Dermis lymphatic vessel endothelial cell (primary cell): ENCODE data around the gene FLRT1. TPM values are rescaled to one million over a fixed set of nuclear protein-coding genes. Genes with fewer than 3 reads are reported as not detected.

ENCODE experiments used
- total RNA-seq: library from RNA; depleted of rRNA; stranded (reverse); fragments of >200 nt; gene quantifications from 2 replicates; pipeline ENCODE4 v1.2.1, GENCODE V29; 2014

Gene FLRT1, protein sequence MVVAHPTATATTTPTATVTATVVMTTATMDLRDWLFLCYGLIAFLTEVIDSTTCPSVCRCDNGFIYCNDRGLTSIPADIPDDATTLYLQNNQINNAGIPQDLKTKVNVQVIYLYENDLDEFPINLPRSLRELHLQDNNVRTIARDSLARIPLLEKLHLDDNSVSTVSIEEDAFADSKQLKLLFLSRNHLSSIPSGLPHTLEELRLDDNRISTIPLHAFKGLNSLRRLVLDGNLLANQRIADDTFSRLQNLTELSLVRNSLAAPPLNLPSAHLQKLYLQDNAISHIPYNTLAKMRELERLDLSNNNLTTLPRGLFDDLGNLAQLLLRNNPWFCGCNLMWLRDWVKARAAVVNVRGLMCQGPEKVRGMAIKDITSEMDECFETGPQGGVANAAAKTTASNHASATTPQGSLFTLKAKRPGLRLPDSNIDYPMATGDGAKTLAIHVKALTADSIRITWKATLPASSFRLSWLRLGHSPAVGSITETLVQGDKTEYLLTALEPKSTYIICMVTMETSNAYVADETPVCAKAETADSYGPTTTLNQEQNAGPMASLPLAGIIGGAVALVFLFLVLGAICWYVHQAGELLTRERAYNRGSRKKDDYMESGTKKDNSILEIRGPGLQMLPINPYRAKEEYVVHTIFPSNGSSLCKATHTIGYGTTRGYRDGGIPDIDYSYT
- total RNA-seq, result not detected in 2 replicates

DNA sequence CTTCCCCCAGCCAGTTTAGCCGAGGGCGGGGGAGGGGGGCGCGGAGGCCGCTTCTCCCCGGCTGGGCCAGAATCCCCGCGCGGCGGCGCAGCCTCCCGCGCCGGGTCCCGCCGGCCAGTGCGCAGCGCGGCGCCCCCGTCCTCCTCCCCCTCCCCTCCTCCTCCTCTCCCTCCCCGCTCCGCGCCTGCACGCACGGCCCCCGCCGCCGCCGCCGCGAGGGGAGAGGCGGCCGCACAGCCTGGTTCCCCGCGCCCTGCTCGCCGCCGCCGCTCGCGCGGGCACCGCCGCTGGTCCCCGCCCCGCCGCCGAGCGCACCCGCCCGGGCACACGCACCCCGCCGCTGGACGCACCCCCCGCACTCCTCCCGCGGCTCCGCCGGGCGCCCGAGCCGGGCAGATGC lies at the start of gene FLRT1:
Gene FLRT1 (plus strand): TSS at position 356 of the 400 bp plus-strand sequence. CDS start 80,337 bp downstream, outside the sequence.

GRCh38 chr11:63986156-63986931 lies 49.4 kb upstream of the FLRT1 start, which contains the start of gene OTUB1:
Gene OTUB1, plus strand, starts transcription at chr11:63986438. Its CDS starts 19 bp downstream, at chr11:63986457.

Other genes starting within 250 kb of the FLRT1 start
- gene SPINDOC, start 222.5 kb upstream of the FLRT1 start, total RNA-seq, result 7.3 and 9.2 TPM in 2 replicates
- 8.5 and 9.3 TPM in 2 replicates for gene MARK2, start 196.8 kb upstream of the FLRT1 start, total RNA-seq
- under 0.01 and 0.26 TPM in 2 replicates for gene RCOR2, start 118.8 kb upstream of the FLRT1 start, total RNA-seq
- gene NAA40, start 96.9 kb upstream of the FLRT1 start, total RNA-seq, result 9.8 and 10.5 TPM in 2 replicates
- 222 and 267 TPM in 2 replicates for gene COX8A, start 61.3 kb upstream of the FLRT1 start, total RNA-seq
- gene OTUB1, start 49.5 kb upstream of the FLRT1 start, total RNA-seq, result 45.6 and 46.7 TPM in 2 replicates
- 19.3 and 22.3 TPM in 2 replicates for gene MACROD1, start 130.2 kb downstream of the FLRT1 start, total RNA-seq
- 112 and 116 TPM in 2 replicates for gene STIP1, start 150.2 kb downstream of the FLRT1 start, total RNA-seq
- 7.2 and 9.3 TPM in 2 replicates for gene FERMT3, start 170.8 kb downstream of the FLRT1 start, total RNA-seq
- gene TRPT1, start 190.3 kb downstream of the FLRT1 start, total RNA-seq, result 19.5 and 25.5 TPM in 2 replicates
- gene NUDT22, start 190.3 kb downstream of the FLRT1 start, total RNA-seq, result 27.1 and 40.1 TPM in 2 replicates
- gene DNAJC4, start 194.6 kb downstream of the FLRT1 start, total RNA-seq, result 13.8 and 14.1 TPM in 2 replicates
- gene VEGFB, start 198.7 kb downstream of the FLRT1 start, total RNA-seq, result 13.7 and 19.8 TPM in 2 replicates
- gene FKBP2, start 205.2 kb downstream of the FLRT1 start, total RNA-seq, result 71.8 and 72.9 TPM in 2 replicates
- 89.6 and 110 TPM in 2 replicates for gene PPP1R14B, start 211.0 kb downstream of the FLRT1 start, total RNA-seq
- gene PLCB3, start 215.6 kb downstream of the FLRT1 start, total RNA-seq, result 14.6 and 15.3 TPM in 2 replicates
- gene BAD, start 248.7 kb downstream of the FLRT1 start, total RNA-seq, result 46.2 and 69.0 TPM in 2 replicates
- 6.0 and 7.7 TPM in 2 replicates for gene GPR137, start 249.9 kb downstream of the FLRT1 start, total RNA-seq